OCI-LY7 (cell line): ENCODE measurements around the gene TCAIM. TPM values are rescaled to one million over a fixed set of nuclear protein-coding genes. Genes with fewer than 3 reads are reported as not detected.
"Not testable (repeated sequence)": the region's sequence is repeated elsewhere in the genome, so short reads cannot be mapped to it uniquely, and the experiment has no call there.

Experiments used
- BruUV-seq: library from RNA; stranded (reverse); fragments of 400-500 nt; replicated peaks from 2 replicates; lab custom pipeline; 2021; lab: Mats Ljungman, UMichigan
- CTCF ChIA-PET: fragments of 300-600 bp; sonication (Branson Sonifier 250); formaldehyde crosslinking; loops from one replicate; lab custom pipeline; 2022; ENCODE audit warnings: antibody characterized with exemption; ENCODE audit not compliant: unreplicated experiment; lab: Charles Lee
- POLR2A ChIA-PET: fragments of 300-600 bp; sonication (Branson Sonifier 250); formaldehyde crosslinking; loops from one replicate; lab custom pipeline; 2022; ENCODE audit warnings: antibody characterized with exemption; lab: Charles Lee
- DNase-seq: peaks from one replicate; pipeline ENCODE4 v3.0.0-alpha.2; 2015; ENCODE audit warnings: low spot score
- H2AFZ ChIP-seq: fragments of 200-600 bp; sonication (generic), shearing (Covaris generic); 2 replicates; pipeline ENCODE4 v1.6.1; 2014; ENCODE audit warnings: mild to moderate bottlenecking, antibody characterized with exemption, low read length, moderate library complexity
- H3K27ac ChIP-seq: fragments of 200-600 bp; sonication (generic); 2 replicates; pipeline ENCODE4 v1.5.1; 2014; ENCODE audit warnings: mixed run types, low read depth, mild to moderate bottlenecking, moderate library complexity, low read length, inconsistent platforms; ENCODE audit not compliant: poor library complexity, severe bottlenecking
- H3K36me3 ChIP-seq: fragments of 200-600 bp; sonication (generic); 2 replicates; pipeline ENCODE4 v1.6.1; 2014; ENCODE audit warnings: mild to moderate bottlenecking, antibody characterized with exemption, low read length, moderate library complexity, mixed read lengths; ENCODE audit not compliant: insufficient read depth
- H3K4me1 ChIP-seq: fragments of 200-600 bp; sonication (generic); 2 replicates; pipeline ENCODE4 v1.5.1; 2014; ENCODE audit warnings: mild to moderate bottlenecking, low read length; ENCODE audit not compliant: insufficient read depth, poor library complexity, severe bottlenecking
- H3K4me2 ChIP-seq: fragments of 200-600 bp; sonication (generic); 2 replicates; pipeline ENCODE4 v1.6.1; 2014; ENCODE audit warnings: mild to moderate bottlenecking, low read length
- H3K4me3 ChIP-seq: fragments of 200-600 bp; sonication (generic); 2 replicates; pipeline ENCODE4 v1.5.1; 2014; ENCODE audit warnings: mild to moderate bottlenecking, low read depth, low read length; ENCODE audit not compliant: poor library complexity, severe bottlenecking
- H3K79me2 ChIP-seq: fragments of 200-600 bp; sonication (generic); 2 replicates; pipeline ENCODE4 v1.6.1; 2016; ENCODE audit warnings: low read depth, mild to moderate bottlenecking, low read length, moderate library complexity, mixed read lengths; ENCODE audit not compliant: insufficient read depth
- H3K9me2 ChIP-seq: fragments of 200-600 bp; sonication (generic); 2 replicates; pipeline ENCODE4 v1.6.1; 2016; ENCODE audit warnings: mild to moderate bottlenecking, low read length, mixed read lengths; ENCODE audit not compliant: insufficient read depth
- H3K9me3 ChIP-seq: fragments of 200-600 bp; sonication (generic); 2 replicates; pipeline ENCODE4 v1.6.1; 2014; ENCODE audit warnings: mild to moderate bottlenecking, mixed run types, low read length, mixed read lengths
- H4K20me1 ChIP-seq: fragments of 200-600 bp; sonication (generic); 2 replicates; pipeline ENCODE4 v1.6.1; 2014; ENCODE audit warnings: mild to moderate bottlenecking, antibody characterized with exemption, low read length, moderate library complexity, mixed read lengths; ENCODE audit not compliant: insufficient read depth
- EZH2phosphoT487 ChIP-seq: fragments of 200-600 bp; sonication (generic); IDR thresholded peaks from 2 replicates; pipeline ENCODE4 v1.6.1; 2018; ENCODE audit warnings: low read depth, borderline replicate concordance, mild to moderate bottlenecking, mixed run types, antibody characterized with exemption, low read length, moderate library complexity, mixed read lengths
- intact Hi-C: fragments of 100-400 bp; cut with micrococcal nuclease; formaldehyde crosslinking; loops from one replicate; pipeline ENCODE4 v1.10.0; 2022; ENCODE audit not compliant: unreplicated experiment
- total RNA-seq, 2 experiments: library from RNA; depleted of rRNA in 1 of 2; stranded (reverse); fragments of >200 nt in 1 of 2; shearing (Covaris generic) in 1 of 2; gene quantifications; 2 replicates each; pipeline ENCODE4 v1.2.3, GENCODE V29; 2014 to 2022
- TF ChIP-seq, protein P1 (sequence below): fragments of 200-600 bp; sonication (generic); conservative IDR thresholded peaks from 2 replicates; pipeline ENCODE4 v1.5.1; 2014; ENCODE audit warnings: mild to moderate bottlenecking, antibody characterized with exemption, low read length, moderate library complexity, mixed read lengths

TCAIM gene
- total RNA-seq, 2 experiments from 2014 or later = 15.2 to 24.0 TPM

DNA sequence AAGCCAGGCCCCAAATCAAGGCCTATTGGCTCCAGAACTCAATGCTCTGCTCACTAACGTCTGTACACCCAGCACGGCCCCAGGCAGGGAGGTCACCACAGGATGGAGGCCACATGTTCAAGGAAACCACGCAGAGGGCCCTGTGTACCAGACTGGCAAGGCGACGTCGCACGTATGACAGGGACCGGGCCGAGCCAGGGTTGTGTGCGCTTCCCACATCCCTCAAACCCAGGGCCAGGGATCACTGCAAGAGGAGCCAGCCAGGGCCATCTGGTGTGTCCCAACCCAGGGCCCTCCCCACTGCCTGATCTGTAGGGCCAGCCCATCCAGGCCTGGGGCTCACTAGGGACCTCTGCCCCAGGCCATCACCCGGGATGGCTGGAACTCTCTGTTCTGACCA is 76.9 kb downstream of the TCAIM start:
- TF ChIP-seq EZH2phosphoT487 = no peak
- TF ChIP-seq, protein P1, sequence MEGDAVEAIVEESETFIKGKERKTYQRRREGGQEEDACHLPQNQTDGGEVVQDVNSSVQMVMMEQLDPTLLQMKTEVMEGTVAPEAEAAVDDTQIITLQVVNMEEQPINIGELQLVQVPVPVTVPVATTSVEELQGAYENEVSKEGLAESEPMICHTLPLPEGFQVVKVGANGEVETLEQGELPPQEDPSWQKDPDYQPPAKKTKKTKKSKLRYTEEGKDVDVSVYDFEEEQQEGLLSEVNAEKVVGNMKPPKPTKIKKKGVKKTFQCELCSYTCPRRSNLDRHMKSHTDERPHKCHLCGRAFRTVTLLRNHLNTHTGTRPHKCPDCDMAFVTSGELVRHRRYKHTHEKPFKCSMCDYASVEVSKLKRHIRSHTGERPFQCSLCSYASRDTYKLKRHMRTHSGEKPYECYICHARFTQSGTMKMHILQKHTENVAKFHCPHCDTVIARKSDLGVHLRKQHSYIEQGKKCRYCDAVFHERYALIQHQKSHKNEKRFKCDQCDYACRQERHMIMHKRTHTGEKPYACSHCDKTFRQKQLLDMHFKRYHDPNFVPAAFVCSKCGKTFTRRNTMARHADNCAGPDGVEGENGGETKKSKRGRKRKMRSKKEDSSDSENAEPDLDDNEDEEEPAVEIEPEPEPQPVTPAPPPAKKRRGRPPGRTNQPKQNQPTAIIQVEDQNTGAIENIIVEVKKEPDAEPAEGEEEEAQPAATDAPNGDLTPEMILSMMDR = no peak
- no peaks in the 10 kb centered on the region for H4K20me1 ChIP-seq
- H3K9me3 ChIP-seq = no peaks in the 10 kb centered on the region
- intact Hi-C loops = no loop called here
- BruUV-seq = no TSS peak
- no peaks in the 10 kb centered on the region for H3K36me3 ChIP-seq
- H3K4me2 ChIP-seq = no peak overlapping the region
- no peak for DNase-seq
- no peaks in the 10 kb centered on the region for H3K79me2 ChIP-seq
- H2AFZ ChIP-seq = no peak overlapping the region
- ChIA-PET POLR2A (no interaction called here), CTCF (no interaction called here)
- no peaks in the 10 kb centered on the region for H3K9me2 ChIP-seq
- no peak overlapping the region for H3K27ac ChIP-seq
- H3K4me3 ChIP-seq = no peak overlapping the region
- H3K4me1 ChIP-seq = no peaks in the 10 kb centered on the region

- Histone ChIP-seq H4K20me1 (no peaks in the 10 kb centered on the region), H3K4me1 (no peaks in the 10 kb centered on the region), H3K79me2 (no peaks in the 10 kb centered on the region), H3K4me2 (no peak overlapping the region), H3K36me3 (no peaks in the 10 kb centered on the region), H2AFZ (no peak overlapping the region), H3K27ac (no peak overlapping the region), H3K4me3 (no peak overlapping the region), H3K9me3 (no peaks in the 10 kb centered on the region), H3K9me2 (no peaks in the 10 kb centered on the region)
- TF ChIP-seq, protein P1 = no peak
- TF ChIP-seq EZH2phosphoT487 = no peak
- no peak for DNase-seq
- intact Hi-C loops = no loop called here
- BruUV-seq = no TSS peak
- POLR2A ChIA-PET = no interaction called here
- CTCF ChIA-PET = no interaction called here
These were observed 77.8 kb downstream of the TCAIM start for GRCh38 chr3:44416031-44417030.

DNA sequence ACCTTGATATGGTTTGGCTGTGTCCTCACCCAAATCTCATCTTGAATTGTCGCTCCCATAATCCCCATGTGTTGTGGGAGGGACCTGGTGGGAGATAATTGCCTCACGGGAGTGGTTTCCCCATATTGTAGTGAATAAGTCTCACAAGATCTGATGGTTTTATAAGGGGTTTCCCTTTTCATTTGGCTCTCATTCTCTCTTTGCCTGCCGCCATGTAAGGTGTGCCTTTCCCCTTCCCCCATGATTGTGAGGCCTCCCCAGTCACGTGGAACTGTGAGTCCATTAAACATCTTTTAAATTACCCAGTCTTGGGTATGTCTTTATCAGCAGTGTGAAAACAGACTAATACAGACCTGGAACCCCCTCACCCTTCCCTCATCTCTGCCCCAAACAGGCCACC is 79.6 kb downstream of the TCAIM start:
- POLR2A ChIA-PET, H3K4me2 ChIP-seq, H4K20me1 ChIP-seq, H3K79me2 ChIP-seq, H3K9me3 ChIP-seq, BruUV-seq, H3K36me3 ChIP-seq, DNase-seq, intact Hi-C loops, H3K27ac ChIP-seq, H2AFZ ChIP-seq, CTCF ChIA-PET, H3K9me2 ChIP-seq, H3K4me1 ChIP-seq, H3K4me3 ChIP-seq: not testable (repeated sequence)
